ENCODE measurements around the gene CDK5RAP2.

Gene CDK5RAP2

DNA sequence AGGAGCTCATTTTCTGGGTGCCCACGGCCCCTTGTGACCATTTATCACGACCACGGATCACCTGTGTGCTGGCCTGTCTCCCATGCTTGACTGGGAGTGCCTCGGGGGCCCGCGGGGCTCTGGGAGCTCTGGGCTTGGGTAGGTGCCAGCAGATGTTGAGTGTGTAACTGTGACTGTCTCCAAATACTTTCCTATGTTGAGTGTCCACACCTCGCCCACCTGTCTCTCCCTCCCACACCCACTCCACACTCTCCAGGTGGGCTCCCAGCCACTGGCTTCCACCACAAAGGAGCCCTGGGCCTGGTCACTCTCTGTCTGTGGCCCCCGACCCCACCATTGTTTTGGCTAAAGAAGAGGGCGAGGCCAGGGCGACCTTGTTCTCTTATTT is 196.4 kb downstream of the CDK5RAP2 start:
- no peak for DNase-seq (ENCODE audit: low spot score)

DNA sequence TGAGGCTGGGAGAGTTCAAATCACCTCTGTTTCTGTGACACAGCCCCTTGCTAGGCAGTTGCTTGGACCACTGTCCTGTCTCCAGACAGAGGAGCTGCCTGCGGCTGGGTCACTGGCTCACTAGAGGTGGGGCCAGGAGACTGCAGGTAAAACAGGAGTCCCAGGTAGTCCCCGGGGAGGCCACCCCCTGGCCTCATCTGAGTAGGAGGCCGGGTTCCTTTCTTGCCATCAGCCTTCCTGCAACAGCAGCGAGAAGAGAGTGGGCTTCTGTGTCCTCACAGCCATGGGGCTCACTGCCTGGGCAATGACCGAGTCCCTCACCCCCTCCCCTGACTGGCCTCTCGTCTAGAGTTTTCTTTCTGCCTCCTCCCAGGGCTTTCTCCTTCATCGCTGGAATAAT is 197.5 kb downstream of the CDK5RAP2 start:
- DNase-seq (ENCODE audit: low spot score) = no peak

DNA sequence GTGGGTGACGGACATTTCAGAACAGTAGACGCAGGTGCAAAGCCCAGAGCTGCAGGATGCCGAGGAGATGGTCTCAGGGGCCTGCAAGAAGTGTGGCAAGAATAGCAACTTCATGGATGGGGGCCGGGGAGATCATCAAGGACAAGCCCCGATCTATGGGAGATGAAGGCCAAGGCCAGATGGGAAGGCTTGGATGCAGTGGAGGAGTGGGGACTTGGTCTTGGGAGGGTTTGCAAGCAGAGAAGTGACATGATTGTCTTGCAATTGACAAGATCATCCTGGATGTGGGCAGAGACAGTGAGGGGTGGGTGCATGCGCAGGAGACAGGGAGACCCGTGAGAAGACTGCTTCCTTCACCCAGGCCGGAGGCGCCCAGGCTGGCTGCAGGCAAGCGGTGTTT is 198.1 kb downstream of the CDK5RAP2 start:
- no peak for DNase-seq (ENCODE audit: low spot score)

DNA sequence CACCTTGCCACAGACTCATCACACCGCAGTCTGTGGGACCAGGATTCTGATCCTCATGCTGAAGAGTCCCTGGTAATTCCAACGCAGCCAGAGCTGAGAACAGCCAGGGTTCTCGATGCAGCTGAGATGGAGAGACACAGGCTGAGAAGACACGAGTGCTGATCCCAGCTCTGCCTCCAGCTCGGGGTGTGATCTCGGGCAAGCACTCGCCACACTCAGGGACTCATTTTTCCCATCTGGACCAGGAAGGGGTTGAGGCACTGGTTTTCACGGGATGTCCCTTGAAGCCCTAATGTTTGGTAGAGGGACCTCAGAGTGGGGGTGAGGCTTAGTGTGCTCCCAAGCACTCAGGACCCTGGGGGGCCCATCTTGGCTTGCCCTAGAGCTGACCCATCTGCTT is 200.4 kb downstream of the CDK5RAP2 start:
- DNase-seq (ENCODE audit: low spot score) = no peak

DNA sequence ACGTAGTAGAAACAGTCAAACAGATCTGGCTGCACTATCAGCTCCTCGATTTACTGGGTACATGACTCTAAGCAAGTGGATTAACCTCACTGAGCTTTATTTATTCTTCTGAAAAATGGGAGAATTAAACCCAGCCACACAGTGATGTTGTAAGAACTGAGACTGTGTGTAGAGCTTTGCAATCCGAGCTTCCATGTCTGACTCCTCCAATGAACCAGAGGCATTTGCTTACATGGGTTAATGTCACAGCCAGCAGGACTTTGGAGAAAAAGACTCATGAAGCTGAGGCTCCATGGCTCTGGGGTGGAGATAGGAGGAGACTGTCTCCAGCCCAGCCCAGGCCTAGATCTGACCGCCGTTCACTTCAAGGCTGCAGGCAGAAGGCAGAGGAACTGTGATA is 201.3 kb downstream of the CDK5RAP2 start:
- no peak for DNase-seq (ENCODE audit: low spot score)

DNA sequence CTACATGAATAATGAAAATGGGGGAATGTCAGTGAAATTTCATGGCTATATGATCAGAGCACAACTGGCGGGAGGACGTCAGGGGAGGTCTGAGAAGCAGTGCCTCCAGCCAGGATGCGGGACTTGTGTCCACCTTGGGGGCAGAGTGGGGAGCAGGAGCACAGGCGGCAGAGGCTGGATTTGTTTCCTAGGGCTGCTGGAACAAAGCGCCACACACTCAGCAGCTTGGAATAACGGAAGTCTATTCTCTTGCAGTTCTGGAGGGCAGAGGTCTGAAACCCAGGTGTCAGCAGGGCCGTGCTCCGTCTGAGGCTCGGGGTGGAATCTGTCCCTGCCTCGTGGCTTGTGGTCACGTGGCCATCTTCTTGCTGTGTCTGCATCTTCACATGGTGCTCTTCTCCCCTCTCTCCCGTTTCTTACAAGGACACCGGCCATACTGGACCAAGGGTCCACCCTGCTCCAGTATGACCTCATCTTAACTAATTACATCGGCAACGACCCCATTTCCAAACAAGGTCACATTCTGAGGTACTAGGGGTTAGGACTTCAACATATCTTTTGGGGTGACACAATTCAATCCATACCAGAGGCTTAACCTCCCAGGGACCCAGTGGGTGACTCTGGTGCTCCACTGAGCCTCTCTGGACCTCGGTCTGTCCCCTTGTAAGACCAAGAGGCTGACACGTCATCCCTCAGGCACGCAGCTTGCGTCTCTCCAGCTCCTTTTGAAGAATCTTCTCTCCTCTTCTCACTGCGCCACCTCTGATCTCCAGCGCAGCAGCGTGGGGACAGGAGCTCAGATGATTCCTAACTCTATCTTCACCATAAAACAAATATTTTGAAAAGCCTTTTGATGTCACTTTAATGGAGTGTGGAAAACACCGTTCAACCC is 202.5 kb downstream of the CDK5RAP2 start:
- DNase-seq (ENCODE audit: low spot score) = no peak

DNA sequence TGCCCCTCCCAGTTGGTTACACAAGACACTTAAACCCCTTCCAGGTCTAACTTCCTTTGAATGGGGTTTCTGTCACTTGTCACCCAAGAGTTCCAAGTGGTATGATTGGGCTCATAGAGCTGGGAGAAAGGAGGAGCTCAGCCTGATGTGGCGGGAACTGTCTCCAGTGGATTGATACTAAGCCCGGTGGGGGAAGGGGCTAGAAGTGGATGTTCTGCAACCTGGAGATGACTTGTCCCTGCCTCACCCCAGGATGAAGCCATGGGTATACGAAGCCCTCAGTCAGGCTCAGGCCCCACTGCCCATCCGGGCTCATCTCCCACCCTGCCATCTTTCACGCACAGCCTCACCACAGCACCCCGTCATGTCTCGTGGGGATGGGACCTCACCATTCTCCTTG is 203.9 kb downstream of the CDK5RAP2 start:
- DNase-seq (ENCODE audit: low spot score) = no peak

DNA sequence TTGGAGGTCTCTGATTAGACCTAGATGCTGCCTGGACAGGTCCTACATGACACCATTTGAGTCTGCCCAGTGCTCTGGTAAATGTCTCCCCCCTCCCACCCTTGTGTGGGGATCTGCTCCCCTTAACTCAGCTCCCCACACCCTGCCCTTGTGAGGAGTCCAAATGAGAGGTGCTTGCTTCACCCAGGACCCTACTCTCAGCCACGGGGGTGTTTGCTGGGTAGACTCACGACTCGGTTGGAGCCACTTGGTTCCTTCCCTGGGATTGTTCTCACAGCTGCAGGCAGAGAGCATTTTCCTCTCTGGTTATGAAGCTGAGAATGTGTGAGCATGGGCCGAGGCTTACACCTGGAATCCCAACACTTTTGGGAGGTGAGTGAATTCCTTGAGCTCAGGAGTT is 204.7 kb downstream of the CDK5RAP2 start:
- no peak for DNase-seq (ENCODE audit: low spot score)

DNA sequence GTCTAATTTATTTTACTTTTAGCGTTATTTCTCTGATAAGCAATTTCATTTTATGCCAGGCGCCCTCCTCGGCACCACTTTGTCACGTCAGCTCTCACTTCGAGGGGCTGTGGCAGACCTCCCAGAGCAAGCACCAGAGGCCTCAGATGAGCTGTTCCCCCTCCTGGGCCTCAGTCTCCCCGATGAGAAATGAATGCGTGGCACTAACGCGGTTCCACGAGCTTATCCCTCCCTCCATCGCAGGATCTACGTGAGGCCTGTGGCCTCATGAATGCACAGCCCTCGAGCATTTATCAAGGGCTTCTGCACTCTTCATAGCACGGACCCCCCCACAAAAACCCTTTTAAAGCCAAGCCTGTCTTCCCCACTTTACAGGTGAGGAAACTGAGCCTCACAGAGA is 205.2 kb downstream of the CDK5RAP2 start:
- no peak for DNase-seq (ENCODE audit: low spot score)

DNA sequence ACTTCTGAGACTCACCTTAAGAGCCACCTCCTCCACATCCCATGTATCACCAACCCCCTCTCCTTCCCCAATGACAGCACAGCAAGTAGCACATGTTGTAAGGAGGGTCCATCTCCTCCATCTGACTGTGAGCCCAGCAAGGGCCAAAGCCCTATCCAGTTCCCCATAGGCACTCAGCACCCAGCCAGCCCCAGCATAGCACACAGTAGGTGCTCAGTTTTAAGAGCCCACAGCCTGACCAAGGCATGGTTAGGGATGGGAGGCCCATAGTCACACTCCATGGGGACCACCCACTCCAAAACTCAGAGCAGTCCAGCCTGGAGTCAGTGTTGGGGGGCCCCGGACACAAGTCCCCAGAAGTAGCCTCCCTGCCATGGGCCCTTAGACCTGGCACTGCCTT is 205.7 kb downstream of the CDK5RAP2 start:
- no peak for DNase-seq (ENCODE audit: low spot score)

DNA sequence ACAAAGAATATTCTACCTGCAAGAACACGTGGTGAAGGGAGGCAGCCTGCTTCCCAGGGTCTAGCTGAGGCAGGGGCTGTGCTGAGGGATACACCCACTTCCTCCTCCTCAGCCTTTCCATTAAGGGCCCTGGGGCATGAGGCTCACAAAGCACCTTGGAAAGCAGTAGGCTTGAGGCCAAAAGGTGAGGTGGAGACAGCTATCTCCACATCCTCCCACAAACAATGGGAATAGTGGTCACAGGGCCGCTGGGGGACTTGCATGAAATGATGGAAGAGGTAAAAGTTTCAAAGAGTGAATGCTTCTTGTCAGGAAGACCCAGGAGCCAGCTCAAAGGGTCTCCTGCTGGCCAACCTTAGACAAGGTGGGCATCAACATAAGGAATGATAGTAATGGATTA is 207.9 kb downstream of the CDK5RAP2 start:
- no peak for DNase-seq (ENCODE audit: low spot score)

DNA sequence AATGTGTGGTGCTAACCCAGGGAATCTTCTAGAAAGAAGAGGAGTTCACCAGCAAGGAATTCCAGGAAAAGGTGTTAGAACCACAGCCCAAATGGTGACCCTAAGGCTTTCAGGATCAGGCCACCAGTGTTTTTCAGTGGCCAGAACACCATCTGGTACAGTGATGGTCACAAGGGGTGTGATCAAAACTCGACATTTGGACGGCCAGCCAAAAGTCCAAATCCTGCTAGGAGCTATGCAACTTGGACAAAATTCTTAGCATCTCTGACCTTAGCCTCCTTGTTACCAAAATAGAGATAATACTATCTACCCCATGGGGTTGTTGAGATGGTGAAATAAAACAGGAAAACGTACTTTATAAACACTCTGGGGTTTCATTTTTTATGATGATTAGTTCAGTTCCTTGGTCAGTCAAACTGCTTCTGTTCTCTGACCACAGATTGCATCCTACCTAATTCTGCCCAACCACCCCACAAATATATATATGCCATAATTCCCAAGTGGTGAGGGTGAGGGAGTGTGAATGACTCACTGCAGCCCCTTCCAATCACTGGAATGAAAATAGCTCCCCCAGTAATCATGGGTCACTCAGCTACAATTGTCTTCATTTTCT is 210.3 kb downstream of the CDK5RAP2 start:
- no peak for DNase-seq (ENCODE audit: low spot score)

DNA sequence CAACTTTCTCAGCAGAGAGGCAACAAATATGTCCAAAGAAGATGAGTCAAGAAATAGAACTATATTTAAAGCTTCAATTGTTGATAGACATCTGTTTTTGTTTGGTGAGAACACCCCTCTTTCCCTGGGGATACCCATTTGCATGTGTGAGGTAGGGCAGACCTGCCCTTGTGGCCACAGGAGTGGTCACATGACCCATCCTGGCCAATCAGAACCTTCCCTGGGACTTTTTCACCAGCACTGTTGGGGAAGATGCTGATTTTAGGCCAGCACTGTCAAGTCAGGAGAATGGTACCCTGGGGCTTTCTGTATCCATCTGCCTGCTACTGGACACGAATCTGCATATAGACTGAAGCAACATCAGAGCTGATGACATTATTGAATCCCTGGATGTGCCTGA is 211.2 kb downstream of the CDK5RAP2 start:
- no peak for DNase-seq (ENCODE audit: low spot score)

DNA sequence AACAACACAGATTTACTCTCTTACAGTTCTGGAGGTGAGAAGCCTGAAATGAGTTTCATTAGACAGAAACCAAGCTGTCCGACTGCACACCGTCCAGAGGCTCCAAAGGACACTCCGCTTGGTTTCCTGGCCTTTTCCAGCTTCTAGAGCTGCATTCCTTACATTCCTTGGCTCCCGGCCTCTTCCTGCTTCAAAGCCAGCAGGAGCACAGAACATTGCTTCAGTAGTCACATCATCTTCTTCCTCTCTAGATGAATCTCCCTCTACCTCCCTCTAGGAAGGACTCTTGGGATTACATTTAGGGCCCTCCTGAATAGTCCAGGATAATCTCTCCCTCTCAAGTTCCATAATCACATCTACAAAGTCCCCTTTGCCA is 213.3 kb downstream of the CDK5RAP2 start:
- no peak for DNase-seq (ENCODE audit: low spot score)

DNA sequence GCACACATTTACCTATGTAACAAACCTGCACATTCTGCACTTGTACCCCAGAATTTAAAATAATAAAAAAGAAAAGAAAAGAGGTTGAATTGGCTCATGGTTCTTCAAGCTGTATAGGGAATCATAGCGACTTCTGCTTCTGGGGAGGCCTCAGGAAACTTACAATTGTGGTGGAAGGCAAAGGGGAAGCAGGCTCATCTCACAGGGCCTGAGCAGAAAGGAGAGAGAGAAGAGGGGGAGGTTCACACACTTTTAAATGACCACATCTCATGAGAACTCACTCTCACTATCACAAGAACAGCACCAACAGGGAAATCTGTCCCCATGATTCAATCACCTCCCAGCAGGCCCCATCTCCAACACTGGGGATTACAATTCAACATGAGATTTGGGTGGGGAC is 214.6 kb downstream of the CDK5RAP2 start:
- DNase-seq (ENCODE audit: low spot score) = no peak

DNA sequence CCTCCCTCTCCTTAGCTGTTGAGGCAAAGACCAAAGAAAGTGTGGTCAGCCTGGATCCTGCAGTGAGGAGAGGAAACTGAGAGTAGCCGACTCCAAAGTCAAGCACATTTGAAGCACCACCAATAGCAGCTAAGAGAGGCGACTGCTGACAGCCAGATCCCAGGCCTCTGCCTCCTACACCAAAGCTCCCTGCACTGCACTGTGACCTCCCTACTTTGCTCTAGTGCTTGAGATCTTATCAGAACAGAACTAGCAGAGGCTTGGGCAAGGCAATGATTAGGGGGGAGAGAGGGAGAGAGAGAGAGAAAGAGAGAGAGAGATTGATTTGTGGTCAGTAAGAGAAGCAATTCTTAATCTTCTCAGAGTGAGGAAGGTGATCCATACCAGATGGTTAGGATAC is 216.3 kb downstream of the CDK5RAP2 start:
- DNase-seq (ENCODE audit: low spot score) = no peak

DNA sequence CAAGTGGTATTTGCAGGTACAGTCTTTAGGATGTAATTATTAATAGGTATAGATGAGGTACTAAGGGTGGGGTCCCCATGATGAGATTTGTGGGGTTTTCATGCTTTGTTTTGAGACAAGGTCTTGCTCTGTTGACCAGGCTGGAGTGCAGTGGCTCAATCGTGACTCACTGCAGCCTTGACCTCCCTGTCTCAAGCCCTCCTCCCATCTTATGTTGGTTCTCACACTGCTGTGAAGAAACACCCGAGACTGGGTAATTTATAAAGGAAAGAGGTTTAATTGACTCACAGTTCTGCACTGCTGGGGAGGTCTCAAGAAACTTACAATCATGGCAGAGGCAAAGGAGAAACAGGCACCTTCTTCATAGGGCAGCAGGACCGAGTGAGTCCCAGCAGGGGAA is 217.5 kb downstream of the CDK5RAP2 start:
- DNase-seq (ENCODE audit: low spot score) = no peak

DNA sequence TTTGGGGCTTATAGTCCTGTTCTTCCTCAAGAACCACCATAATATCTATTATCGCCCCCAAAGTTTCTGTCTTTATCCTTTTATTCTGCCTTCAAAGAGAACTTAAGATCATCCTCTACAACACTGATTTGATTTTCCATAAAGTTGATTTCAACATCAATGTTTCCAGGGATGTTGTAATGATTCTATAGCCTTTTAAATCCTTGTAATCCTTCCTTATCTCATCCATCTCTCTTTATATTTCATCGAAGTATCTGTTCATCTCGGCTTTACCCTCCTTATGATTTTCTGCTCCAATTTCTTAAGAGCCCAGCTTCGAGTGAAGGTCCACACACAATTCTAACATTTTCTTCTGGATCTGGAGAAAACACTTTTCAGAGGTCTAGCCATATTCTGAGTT is 218.4 kb downstream of the CDK5RAP2 start:
- no peak for DNase-seq (ENCODE audit: low spot score)

DNA sequence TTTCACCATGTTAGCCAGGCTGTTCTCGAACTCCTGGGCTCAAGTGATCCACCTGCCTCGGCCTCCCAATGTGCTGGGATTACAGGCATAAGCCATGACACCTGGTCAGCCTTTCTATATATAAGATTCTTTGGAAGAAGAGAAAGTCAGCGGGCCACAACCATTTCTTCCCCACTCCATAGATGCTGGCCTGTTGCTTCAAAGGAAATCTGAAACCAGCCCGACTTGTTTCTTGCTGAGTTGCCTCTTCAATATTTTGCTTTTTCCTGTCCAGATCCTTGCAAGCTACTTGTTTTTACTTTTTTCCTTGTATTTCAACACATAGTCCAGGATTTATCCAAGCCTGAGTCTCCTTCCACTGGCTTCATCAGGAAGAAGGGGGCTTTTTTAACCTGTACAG is 219.5 kb downstream of the CDK5RAP2 start:
- no peak for DNase-seq (ENCODE audit: low spot score)

DNA sequence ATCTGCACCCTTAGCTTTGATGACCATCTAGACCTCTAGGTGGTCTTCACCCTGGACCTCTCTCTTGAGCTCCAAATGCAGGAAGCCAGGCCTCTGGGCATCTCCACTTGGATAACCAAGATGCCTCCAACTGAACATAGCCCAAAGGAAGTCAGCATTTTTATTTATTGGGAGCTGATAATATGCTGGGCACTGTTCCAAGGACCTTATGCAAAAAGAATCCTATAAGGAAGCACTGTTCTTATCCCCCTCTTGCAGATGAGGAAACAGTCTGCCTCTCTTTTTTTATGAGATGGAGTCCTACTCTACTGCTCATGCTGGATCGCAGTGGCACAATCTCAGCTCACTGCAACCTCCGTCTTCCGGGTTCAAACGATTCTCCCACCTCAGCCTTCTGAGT is 219.9 kb downstream of the CDK5RAP2 start:
- DNase-seq (ENCODE audit: low spot score) = no peak

DNA sequence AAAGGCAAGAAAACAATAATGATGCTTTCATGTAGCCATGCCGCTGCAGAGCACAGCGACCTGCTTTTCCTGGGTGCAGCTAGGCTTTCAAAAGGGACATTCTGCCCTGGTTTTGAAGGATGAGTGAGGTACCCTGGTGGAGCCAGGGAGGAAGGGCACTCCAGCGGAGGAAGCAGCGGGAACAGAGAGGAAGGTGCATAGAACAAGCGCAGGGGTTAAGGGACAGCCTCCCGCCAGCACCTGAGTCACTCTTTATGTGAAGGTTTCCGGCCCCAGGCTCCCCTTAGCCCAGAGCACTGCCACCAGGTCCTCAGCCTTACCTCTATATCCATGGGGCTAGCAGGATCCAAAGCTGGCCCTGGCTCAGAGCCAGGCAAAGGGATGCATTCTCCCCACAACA is 221.1 kb downstream of the CDK5RAP2 start:
- no peak for DNase-seq (ENCODE audit: low spot score)

DNA sequence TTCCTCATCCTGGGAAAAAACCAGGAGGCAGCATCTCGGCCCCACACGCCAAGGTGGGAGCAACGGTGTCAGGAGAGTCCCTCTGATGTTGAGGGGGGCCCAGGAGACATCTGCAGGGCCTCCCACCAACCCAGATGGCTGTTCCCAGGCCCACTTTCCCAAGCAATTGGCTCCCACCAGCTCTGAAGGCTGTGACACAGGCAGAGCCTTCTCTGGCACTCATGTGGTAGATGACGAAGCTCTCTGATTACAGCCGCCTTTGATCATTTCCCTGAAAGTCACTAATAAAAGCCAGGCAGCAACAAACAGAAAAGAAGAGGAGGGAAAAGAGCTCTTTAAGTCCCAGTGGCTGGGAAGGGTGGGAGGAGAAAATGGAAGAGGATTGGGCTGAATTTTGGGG is 226.5 kb downstream of the CDK5RAP2 start:
- DNase-seq (ENCODE audit: low spot score) = no peak

DNA sequence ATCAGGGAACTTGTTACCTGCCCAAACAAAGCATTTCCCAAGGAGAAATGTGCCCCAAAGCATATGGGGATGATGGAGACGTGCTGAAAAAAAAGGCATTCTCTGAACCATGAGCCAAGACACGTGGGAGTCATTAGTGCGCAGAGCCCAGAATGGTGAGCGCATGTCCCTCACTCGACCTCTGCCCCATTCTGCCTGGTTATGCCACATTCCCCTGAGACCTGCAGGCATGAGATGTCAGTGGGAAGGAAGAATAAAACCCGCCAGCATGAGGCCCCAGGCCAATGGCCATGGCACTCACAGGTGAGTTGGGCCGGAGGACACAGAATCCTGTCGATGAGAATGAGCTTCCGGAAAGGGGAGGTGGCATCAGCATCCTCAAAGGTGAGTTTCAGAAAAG is 228.9 kb downstream of the CDK5RAP2 start:
- no peak for DNase-seq (ENCODE audit: low spot score)

DNA sequence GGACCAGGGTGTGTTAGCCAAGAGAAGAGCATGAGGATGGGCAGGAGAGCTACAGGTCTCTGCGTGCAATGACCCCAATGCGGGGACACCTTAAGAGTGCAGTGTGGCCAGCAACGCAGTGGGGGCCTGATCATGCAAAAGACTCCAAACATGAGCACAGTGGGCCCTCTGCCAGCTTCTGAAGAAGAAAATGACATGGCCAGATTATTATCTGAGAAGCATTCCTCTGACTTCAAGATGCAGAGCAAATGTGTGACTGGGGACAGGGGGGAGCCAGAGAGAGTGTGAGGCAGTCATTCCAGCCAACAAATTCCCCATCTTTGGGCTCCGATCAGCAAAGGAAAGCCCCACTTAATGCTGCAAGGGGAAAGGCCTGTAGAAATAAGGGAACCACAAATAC is 229.4 kb downstream of the CDK5RAP2 start:
- no peak for DNase-seq (ENCODE audit: low spot score)
